DMS79 treated with DMSO at 0.1 percent for 48 hours (cell line): ENCODE measurements around the gene COL11A2.
"Not testable (repeated sequence)": the region's sequence is repeated elsewhere in the genome, so short reads cannot be mapped to it uniquely, and the experiment has no call there.

Source experiments
- DNase-seq: peaks from one replicate; lab custom pipeline; 2025; lab: John Stamatoyannopoulos, UW

COL11A2 gene

DNA sequence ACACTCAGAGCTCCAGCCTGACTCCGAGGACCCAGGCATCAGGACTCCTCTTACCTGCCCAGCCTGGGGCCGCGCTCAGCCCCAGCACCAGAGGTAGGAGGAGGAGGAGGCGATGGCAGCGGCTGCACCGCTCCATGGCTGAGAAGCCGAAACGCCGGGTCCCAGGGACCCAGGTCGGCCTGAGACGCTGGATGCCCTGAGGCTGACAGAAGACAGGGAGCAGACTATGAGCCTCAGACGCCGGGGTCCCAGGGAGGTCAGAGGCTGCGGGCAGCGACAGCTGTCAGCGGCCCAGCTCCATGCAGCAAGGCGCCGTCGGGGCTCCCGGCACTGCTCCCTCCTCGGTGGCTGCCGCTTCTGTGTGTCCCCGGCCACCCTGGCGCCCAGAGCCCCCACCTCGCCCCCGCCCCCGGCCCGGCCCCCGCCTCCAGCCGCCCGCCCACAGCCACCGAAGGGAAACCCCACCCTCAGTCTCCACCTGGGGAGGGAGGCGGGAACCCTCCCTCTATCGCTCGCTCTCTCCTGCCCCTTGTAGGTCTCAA lies at the start of gene COL11A2:
TSS of gene COL11A2 (minus strand) at position 363 of the 542 bp plus-strand sequence. CDS start at position 136, 227 bp downstream.
- no peak for DNase-seq

- no peak for DNase-seq
These were observed 49.7 kb upstream of the COL11A2 start for GRCh38 chr6:33241968-33242367.

GRCh38 chr6:33237741-33238140 lies 45.5 kb upstream of the COL11A2 start:
- DNase-seq, result no peak

GRCh38 chr6:33236852-33237251 lies 44.6 kb upstream of the COL11A2 start:
- DNase-seq, result no peak

DNA sequence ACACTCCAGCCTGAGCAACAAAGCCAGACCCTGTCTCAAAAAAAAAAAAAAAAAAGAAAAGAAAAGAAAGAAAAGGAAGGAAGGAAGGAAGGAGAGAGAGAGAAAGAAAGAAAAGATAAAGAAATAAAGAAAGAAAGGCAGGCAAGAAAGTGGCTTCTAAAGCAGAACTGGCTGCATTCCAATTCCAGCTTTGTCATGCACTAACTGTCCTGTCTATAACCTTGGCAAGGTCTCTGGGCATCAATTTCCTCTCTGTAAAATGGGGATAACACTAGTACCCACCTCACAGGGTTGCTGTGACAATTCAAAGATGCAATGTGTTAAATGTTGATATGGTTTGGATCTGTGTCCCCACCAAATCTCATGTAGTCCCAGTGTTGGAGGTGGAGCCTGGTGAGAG lies 44.1 kb upstream of the COL11A2 start:
- DNase-seq, result no peak

- DNase-seq, result peak; percentile 64
These were observed 43.0 kb upstream of the COL11A2 start for GRCh38 chr6:33235221-33235634.

DNA sequence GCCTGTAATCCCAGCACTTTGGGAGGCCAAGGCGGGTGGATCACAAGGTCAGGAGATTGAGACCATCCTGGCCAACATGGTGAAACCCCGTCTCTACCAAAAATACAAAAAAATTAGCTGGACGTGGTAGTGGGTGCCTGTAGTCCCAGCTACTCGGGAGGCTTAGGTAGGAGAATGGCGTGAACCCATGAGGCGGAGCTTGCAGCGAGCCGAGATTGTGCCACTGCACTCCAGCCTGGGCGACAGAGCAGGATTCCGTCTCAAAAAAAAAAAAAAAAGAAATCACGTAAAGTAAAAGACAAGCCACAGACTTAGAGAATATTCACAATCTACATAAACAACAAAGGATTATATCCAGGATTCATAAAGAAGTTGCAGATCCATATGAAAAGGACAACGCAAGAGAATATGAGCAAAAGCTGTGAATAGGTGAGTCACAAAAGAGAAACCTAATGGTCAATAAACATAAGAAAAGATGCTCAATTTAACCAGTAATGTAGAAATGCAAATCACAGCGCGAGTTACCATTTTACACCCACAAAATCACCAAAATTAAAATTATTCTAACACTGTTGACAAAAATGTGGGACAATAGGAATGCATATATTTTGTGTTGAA lies 34.3 kb upstream of the COL11A2 start:
- DNase-seq, result not testable (repeated sequence)

DNA sequence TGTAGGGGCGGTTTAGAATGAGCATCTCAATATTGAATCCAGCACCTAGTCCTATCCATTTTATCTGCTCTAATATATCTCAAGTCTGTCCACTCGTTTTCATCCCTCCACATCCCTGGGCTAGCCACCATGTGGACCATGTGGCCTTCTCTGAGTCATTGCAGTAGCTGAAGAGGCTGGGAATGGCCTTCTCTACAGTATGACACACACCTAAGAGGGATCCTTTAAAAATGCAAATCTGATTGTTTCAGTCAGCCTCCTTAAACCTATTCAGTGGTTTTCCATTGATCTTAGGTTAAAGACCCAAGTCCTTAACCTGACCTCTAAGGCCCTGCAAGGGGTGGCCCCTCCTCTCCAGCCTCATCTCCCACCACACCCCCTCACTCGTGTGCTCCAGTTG lies 25.4 kb upstream of the COL11A2 start:
- no peak for DNase-seq

- no peak for DNase-seq
These were observed 25.0 kb upstream of the COL11A2 start for GRCh38 chr6:33217246-33217645.

DNA sequence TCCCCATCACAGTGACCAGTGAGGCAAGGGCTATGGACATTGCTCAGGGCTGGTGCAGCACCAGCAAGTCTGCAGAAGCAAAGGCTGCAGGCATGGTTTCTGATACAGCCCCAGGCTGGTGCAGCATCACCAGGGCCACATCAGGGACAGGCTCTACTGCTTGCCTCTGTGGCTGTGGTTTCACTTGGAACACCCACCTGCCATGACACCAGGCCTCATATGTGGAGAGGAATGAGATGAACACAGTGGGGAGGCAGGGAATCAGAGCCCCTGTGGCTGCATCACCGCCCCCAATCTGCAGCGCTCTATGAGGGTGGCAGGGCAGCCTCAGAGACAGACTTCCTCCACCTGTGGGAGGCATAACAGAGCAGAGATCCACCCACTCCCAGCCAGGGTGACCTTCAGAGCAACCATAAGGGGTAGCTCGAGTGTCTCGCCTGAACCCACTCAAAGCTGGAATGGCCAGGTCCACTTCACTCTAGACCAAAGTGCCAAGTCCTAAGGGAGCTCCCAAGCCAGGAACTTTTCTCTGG lies 23.9 kb upstream of the COL11A2 start:
- no peak for DNase-seq

DNA sequence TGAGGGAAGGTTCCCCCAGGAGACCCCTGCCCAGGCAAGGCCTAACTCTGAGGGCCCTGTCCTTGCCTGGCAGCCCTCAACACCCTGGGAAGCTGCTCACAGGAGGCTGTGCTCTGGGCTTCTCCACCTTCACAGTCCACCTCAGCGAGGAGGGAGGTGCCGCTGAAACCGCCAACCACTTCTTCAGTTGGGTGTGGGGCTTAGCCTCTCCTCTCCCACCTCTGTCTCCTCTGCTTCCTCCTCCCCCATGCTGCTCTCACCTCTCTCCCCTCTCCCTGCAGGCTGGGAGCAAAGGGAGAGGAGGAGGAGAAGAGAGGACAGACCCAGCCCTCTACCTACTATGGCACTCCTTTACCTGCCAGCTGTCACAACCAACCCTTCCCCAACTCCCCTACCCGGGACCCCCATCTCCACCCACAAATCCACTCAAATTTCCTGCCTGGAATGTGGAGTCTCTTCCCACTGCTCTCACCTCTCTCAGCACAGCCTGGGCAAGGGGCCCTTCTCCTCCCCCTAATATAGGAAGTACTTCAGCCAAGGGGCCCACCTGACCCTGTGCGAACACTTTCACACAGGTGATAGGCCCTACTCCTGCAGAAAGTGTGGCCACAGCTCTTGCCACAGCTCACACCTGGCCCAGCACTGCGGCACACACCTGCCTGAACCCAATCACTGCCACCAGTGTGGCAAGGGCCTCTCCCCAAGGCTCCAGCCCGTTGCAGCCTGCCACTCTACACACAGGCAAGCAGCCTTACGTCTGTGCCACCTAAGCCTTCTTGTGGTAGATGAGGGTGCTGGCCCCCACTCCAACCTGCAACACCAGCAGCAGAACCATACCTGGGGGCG lies 23.2 kb upstream of the COL11A2 start:
- no peak for DNase-seq

- no peak for DNase-seq
These were observed 21.7 kb upstream of the COL11A2 start for GRCh38 chr6:33213989-33214335.

GRCh38 chr6:33213166-33213988 lies 21.1 kb upstream of the COL11A2 start:
- peak; percentile 34 for DNase-seq

DNA sequence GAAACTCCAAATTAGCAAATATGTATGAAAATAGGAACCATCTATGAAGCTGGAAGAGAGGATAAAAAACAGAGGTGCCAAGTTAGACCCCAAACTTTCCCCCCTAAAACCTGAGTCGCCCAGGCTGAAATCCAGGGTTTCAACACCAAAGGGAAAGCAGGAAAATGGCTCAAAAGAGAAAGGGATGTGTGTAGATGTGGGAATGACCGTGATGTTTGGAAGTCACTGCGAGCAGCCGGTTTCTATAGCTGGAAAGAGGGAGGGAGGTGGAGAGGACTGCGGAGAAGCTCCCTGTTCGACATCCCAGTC lies 20.5 kb upstream of the COL11A2 start:
- no peak for DNase-seq

DNA sequence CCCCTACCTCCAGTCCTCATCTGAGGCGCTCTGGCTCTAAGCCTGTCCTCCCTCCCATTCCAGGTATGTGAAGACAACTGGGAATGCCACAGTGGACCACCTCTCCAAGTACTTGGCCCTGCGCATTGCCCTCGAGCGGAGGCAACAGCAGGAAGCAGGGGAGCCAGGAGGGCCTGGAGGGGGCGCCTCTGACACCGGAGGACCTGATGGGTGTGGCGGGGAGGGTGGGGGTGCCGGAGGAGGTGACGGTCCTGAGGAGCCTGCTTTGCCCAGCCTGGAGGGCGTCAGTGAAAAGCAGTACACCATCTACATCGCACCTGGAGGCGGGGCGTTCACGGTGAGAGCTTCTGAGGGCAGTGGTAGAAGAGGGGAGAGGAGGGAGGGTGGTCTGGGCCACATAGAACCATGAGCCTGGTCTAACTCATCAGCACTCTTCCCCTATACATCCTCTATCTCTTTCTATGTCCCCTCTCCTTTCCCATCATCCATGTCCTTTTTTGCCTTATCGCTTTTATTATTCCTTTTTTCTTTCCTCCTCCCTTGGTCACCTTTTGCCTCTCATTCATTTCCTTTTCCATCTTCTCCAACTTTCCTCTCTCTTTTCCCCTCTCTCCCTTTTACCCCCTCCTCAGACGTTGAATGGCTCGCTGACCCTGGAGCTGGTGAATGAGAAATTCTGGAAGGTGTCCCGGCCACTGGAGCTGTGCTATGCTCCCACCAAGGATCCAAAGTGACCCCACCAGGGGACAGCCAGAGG lies 19.6 kb upstream of the COL11A2 start:
- DNase-seq, result no peak

GRCh38 chr6:33211136-33211535 lies 18.9 kb upstream of the COL11A2 start:
- DNase-seq, result no peak

GRCh38 chr6:33209856-33210255 lies 17.6 kb upstream of the COL11A2 start:
- no peak for DNase-seq

- peak; percentile 47 for DNase-seq
These were observed 16.1 kb upstream of the COL11A2 start, which contains the start of gene RING1 for GRCh38 chr6:33208091-33208967. TSS of gene RING1 (plus strand) at chr6:33208500. CDS start at chr6:33208823, 323 bp downstream.

DNA sequence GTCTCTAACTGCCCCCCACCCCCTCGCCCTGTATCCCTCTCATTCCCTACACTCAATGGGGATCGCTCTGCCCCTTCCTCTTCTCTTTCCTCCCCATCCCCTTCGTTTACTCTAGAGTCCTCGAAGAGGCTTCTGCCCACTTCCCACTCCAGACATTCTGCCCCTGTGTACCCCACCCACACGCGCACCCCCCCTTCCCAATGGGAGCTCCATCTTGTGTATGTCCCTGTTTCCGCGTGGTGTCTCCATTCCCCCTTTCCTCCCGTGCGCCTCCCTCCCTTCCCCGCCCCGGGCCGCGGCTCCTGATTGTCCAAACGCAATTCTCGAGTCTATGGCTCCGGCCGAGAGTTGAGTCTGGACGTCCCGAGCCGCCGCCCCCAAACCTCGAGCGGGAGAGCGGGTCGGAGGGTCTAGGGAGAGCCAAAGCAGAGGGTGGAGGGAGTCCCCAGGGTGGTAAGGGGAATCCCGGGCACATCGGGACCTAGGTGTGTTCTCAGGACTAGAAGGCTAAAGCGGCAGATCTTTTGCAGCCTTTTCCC lies 15.4 kb upstream of the COL11A2 start:
- peak; percentile 11 for DNase-seq

GRCh38 chr6:33206864-33207551 lies 14.7 kb upstream of the COL11A2 start:
- DNase-seq, result no peak
